ENCODE results near the gene NDUFV3. TPM values are rescaled to one million over a fixed set of nuclear protein-coding genes. Genes with fewer than 3 reads are reported as not detected.

NDUFV3 gene
- total and polyA plus RNA-seq, 2 of the 13 experiments (the other 11 are each of a cell fraction or from before 2014, with no cell fraction given), result 14.2 to 29.6 TPM

DNA sequence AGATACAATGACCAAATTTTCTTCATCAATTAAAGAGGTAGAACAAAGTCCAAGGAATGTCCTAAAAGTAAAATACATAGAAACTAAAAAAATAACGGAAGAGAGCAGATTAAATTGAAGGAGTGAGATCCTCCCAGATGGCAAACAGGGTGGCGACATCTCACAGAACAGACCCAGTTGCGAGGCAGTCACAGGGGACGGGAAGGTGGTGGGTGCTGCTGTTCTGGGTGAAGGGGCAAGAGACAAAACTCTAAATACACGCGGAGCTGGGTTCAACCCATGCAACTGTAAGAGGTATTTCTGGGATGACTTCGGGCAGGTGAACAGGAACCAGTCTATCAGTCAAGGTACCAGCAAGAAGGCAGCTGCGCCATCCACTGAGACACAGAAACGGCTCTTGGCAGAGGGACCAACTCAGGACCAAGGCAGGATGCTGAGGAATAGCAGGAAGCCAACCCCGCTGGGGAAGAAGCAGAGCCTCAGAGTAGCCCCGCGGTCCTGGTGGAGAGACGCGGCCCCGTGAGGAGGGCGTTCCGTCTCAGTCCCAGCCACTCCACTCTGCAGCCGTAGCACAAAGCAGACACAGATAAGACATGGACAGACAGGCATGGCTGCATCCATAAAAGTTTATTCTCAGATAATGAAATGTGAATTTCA lies 45.9 kb upstream of the NDUFV3 start:
- no peak overlapping the region for H3K27ac ChIP-seq (ENCODE audit: extremely low read length, insufficient read depth, low read length)
- H3K4me2 ChIP-seq (ENCODE audit: low read depth, low read length), result no peak overlapping the region
- no peaks in the 10 kb centered on the region for H4K20me1 ChIP-seq (ENCODE audit: insufficient read depth, low read length)
- intact Hi-C loops (cut with micrococcal nuclease; ENCODE audit: unreplicated experiment), result no loop called here
- peaks cover 27 to 81% of the 10 kb centered on the region in 2 experiments for H3K36me3 ChIP-seq (replicated peaks in 1 of 2; ENCODE audit: control insufficient read depth in 1 of 2, insufficient read depth in 2 of 2, low read length in 2 of 2)
- no peak overlapping the region for H3K9ac ChIP-seq (ENCODE audit: insufficient read depth, low read depth, low read length)
- H3K27me3 ChIP-seq (ENCODE audit: control insufficient read depth in 1 of 2, insufficient read depth in 2 of 2, low read length in 2 of 2), result no peaks in the 10 kb centered on the region
- FAIRE-seq, result no peak
- no peak for TF ChIP-seq SAP130 (CRISPR knock-in tag; IDR thresholded peaks at IDR 0.05; ENCODE audit: low read depth)
- no peak for TF ChIP-seq CEBPG (CRISPR knock-in tag; IDR thresholded peaks at IDR 0.05)
- no peak for TF ChIP-seq CSRNP2 (CRISPR knock-in tag; conservative IDR thresholded peaks at IDR 0.05; ENCODE audit: low read depth)
- TF ChIP-seq RNF2 (conservative IDR thresholded peaks at IDR 0.05; ENCODE audit: low read depth), result no peak
- TF ChIP-seq ZNF367 (CRISPR knock-in tag; IDR thresholded peaks at IDR 0.05; ENCODE audit: borderline replicate concordance), result no peak
- TF ChIP-seq ZNF619 (CRISPR knock-in tag; IDR thresholded peaks at IDR 0.05), result no peak
- no peak for TF ChIP-seq CHD4 (IDR thresholded peaks at IDR 0.05; ENCODE audit: borderline replicate concordance, low read length)
- no peak for TF ChIP-seq ZNF589 (CRISPR knock-in tag; conservative IDR thresholded peaks at IDR 0.05)
- H3K9me3 ChIP-seq (ENCODE audit: low read length), result no peaks in the 10 kb centered on the region
- H3K79me2 ChIP-seq (ENCODE audit: insufficient read depth, low read length), result peaks cover 6% of the 10 kb centered on the region
- WGBS (ENCODE audit: low lambda C conversion rate), result 92% methylated on average over 17 of the region's 18 CpGs
- ChIA-PET CTCF (ENCODE audit: low intra/inter-chr PET ratio, low total read pairs) (no interaction called here), POLR2A (no interaction called here)
- no peaks in the 10 kb centered on the region for H3K4me1 ChIP-seq (ENCODE audit: insufficient read depth, low read length)
- no peak overlapping the region for H3K4me3 ChIP-seq (replicated peaks in 1 of 3; ENCODE audit: insufficient read depth in 1 of 3, low read depth in 2 of 3, low read length in 3 of 3)
- ATAC-seq, result no peak
- DNase-seq (ENCODE audit: low spot score), result no peak
- BruUV-seq (replicated peaks), result no TSS peak
- H2AFZ ChIP-seq (ENCODE audit: low read length), result no peak overlapping the region
- in situ Hi-C loops (cut with HindIII; ENCODE audit: extremely low pct_ligation_motif_present, low pct_unique_long_range_greater_than_20kb), result no loop called here

GRCh38 chr21:42847726-42848125 lies 45.4 kb upstream of the NDUFV3 start:
- BruUV-seq (replicated peaks), result no TSS peak
- Histone ChIP-seq H3K27me3 (ENCODE audit: control insufficient read depth in 1 of 2, insufficient read depth in 2 of 2, low read length in 2 of 2) (no peaks in the 10 kb centered on the region), H4K20me1 (ENCODE audit: insufficient read depth, low read length) (no peaks in the 10 kb centered on the region), H3K27ac (ENCODE audit: extremely low read length, insufficient read depth, low read length) (no peak overlapping the region), H2AFZ (ENCODE audit: low read length) (no peak overlapping the region), H3K79me2 (ENCODE audit: insufficient read depth, low read length) (peaks cover 5% of the 10 kb centered on the region), H3K4me2 (ENCODE audit: low read depth, low read length) (no peak overlapping the region), H3K9me3 (ENCODE audit: low read length) (no peaks in the 10 kb centered on the region), H3K9ac (ENCODE audit: insufficient read depth, low read depth, low read length) (no peak overlapping the region), H3K4me3 (replicated peaks in 1 of 3; ENCODE audit: insufficient read depth in 1 of 3, low read depth in 2 of 3, low read length in 3 of 3) (no peak overlapping the region), H3K4me1 (ENCODE audit: insufficient read depth, low read length) (no peaks in the 10 kb centered on the region), H3K36me3 (replicated peaks in 1 of 2; ENCODE audit: control insufficient read depth in 1 of 2, insufficient read depth in 2 of 2, low read length in 2 of 2) (peaks cover 28 to 80% of the 10 kb centered on the region in 2 experiments)
- intact Hi-C loops (cut with micrococcal nuclease; ENCODE audit: unreplicated experiment), result no loop called here
- ChIA-PET CTCF (ENCODE audit: low intra/inter-chr PET ratio, low total read pairs) (no interaction called here), POLR2A (no interaction called here)
- ATAC-seq, result no peak
- in situ Hi-C loops (cut with HindIII; ENCODE audit: extremely low pct_ligation_motif_present, low pct_unique_long_range_greater_than_20kb), result no loop called here
- WGBS (ENCODE audit: low lambda C conversion rate), result 96% methylated on average over 4 of the region's 4 CpGs
- DNase-seq (ENCODE audit: low spot score), result no peak
- FAIRE-seq, result no peak
- TF ChIP-seq KDM3A (CRISPR knock-in tag; IDR thresholded peaks at IDR 0.05; ENCODE audit: low read depth), result no peak
- no peak for TF ChIP-seq ADNP (CRISPR knock-in tag; IDR thresholded peaks at IDR 0.05)
- TF ChIP-seq ZNF451 (CRISPR knock-in tag; IDR thresholded peaks at IDR 0.05), result no peak
- TF ChIP-seq TCF12 (IDR thresholded peaks at IDR 0.05), result no peak
- TF ChIP-seq TCF12 (CRISPR knock-in tag; IDR thresholded peaks at IDR 0.05), result no peak
- TF ChIP-seq ETV5 (CRISPR knock-in tag; IDR thresholded peaks at IDR 0.05; ENCODE audit: borderline replicate concordance), result no peak
- TF ChIP-seq ZNF878 (CRISPR knock-in tag; IDR thresholded peaks at IDR 0.05), result no peak
- no peak for TF ChIP-seq ZNF101 (CRISPR knock-in tag; IDR thresholded peaks at IDR 0.05; ENCODE audit: borderline replicate concordance, low read depth)
- no peak for TF ChIP-seq RXRA (CRISPR knock-in tag; IDR thresholded peaks at IDR 0.05)
